Stimulated activated CD8-positive, alpha-beta memory T cell treated with anti-CD3 and anti-CD28 coated beads, Interleukin-7, amount 100 ng/mL, for 1 hour (primary cell): ENCODE measurements around the gene PIP4K2B.
"Not testable (repeated sequence)": the region's sequence is repeated elsewhere in the genome, so short reads cannot be mapped to it uniquely, and the experiment has no call there.

Source experiments
- DNase-seq, 2 donors: peaks; one replicate each; pipeline ENCODE4 v3.0.0-alpha.2; 2020; ENCODE audit warnings: low read depth in 2 of 2

The PIP4K2B gene

DNA sequence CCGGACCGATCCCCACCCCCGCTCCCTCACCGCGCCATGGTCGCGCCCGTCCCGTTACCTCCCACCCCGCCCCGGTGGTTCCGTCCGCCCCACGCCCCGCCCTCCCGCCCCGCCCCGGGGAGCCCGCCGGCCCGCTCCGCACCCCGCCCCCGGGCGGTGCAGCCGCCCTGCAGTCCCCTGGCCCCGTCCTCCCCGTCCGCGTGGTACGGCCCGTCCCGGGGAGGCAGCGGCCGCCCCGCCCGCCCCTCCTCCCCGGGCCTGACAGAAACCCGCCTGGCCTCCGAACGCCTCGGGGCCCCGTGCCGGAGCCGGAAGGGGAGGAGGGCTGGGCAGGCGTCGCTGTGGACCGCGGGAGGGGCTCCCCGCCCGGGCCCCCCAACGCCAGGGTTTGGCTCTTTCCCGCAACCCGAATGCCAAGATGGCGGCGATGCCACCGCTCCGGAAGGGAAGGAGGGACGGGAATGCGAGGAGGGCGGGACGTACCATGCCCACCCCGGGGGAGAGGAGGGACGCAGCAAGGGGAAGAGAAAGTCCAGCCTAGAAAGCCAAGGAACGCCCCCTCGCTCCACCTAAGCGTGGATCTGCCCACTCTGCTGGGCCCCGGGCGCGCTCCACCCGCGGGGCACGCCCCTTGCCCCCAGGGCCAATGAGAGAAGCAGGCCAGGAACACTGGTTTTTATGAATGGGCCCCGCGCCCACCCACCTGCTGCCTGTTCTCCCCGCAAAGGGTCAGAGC is at the start of gene PIP4K2B:
PIP4K2B (minus strand) TSS at position 56 of the 736 bp plus-strand sequence. CDS start 132 bp downstream, outside the sequence.
- peak; percentile 68 to 73 for DNase-seq

DNA sequence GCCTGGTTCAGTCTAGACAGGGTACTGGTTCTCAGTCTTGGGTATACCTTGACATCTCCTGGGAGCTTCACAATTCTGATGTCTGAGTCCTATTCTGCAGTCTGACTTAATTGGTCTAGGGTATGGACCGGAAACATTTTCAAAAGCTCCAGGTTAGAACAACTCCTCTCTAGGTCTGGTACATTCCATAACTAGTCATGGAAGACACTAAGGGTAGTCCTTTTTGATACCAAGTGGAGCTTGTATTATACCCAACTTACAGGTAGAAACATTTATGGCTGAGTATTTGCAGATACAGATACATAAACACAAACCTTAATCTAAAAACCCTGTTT is 49.2 kb upstream of the PIP4K2B start:
- DNase-seq = no peak

DNA sequence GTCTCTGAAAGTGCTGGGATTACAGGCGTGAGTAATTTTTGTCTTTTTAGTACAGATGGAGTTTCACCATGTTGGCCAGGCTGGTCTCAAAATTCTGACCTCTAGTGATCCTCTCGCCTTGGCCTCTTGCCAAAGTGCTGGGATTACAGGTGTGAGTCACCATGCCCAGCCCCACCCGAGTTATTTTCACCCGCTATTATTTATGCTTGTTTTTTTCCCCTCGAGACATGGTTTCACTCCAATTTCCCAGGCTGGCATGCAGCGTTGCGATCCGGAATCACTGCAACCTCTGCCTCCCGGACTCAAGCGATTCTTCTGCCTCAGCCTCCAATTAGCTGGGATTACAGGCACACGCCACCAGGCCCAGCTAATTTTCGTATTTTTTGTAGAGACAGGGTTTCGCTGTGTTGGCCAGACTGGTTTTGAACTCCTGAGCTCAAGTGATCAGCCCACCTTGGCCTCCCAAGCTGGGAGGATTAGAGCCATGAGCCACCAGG is 45.0 kb upstream of the PIP4K2B start:
- no peak for DNase-seq

DNA sequence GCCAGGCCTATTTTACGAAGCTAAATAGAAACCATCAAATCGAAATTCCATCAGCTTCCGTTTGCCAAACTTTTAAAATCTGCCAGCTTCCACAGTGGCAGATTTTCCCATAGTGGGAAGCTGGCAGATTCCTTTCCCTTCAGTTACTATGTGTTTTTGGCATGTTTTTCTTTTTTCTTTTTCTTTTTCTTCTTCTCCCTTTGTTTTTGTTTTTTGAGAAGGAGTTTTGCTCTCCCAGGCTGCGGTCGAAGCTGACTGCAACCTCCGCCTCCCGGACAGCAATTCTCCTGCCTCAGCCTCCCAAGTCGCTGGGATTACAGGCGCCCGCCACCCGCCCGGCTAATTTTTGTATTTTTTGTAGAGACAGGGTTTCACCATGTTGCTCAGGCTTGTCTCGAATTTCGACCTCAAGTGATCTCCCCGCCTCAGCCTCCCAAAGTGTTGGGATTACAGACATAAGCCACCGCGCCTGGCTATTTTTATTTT is 26.4 kb upstream of the PIP4K2B start:
- no peak for DNase-seq

DNA sequence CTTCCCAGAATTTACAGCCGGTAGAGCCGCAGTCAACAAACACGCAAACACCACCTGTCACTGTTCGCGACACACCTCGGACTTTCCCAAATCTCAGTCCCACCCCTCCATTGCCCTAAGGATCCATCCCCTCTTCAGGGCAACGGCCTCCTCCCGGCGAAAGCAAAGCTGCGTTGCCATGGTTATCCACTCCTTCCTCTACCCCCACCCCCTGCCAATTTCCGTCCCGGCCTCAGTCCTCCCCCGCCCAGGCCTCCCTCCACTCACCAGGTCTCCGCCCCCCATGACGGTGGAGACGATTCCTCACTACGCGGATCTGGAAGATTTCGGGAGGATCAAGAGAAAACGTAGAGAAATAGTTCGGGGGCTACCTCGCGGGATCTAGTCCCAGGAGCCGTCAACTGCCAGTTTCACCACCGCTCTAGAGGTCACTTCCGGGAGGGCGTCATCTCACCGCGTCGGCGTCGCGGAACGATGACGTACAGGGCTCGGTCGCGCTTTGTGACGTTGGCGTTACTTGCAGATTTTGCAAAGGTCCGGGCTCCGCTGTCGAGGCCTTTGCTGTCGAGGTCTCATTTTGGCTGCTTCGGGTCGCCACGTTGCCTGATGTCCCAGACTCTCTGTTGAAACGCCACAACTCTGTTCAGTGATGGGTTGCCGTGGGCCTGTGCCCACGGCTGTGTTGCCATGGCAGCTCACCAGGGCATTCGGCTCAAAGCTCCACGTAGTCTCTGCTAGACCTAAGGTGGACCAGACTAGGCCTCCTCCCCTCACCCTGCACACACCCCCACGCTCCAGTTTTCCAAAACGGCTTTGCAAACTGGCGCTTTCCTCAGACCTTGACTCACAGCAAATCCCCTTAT is 25.8 kb upstream of the PIP4K2B start, which contains the start of gene CWC25:
CWC25 (minus strand) TSS at position 423 of the 863 bp plus-strand sequence; CDS start at position 285, 138 bp downstream.
- DNase-seq = peak; percentile 96 to 97

DNA sequence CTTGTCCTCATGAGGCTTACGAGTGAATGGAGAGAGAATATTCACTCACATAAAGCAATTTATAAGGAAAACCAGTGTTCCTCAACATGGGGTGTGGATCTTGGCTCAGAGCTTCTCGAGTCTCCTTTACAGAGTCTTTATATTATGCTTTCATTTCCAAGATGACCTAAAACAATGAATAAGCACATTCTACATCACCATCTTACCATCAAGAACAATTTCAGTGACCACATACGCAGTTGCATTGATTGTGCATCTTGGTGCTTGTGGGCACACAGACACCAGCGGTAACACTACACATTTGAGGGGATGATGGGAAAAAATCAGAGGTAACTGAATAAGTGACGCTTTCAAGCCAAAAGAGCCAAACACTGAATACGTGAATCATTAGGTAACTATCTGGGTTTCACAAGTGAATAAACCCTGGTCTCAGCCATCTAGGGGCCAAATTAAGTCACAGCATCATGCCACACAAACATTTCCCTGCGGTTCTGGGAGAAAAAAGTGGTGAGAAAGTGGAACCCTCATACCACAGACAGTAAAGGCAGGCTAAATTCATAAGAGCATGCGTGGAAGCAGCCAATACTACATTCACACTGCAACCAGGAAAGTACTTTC is 16.3 kb upstream of the PIP4K2B start:
- DNase-seq = no peak

DNA sequence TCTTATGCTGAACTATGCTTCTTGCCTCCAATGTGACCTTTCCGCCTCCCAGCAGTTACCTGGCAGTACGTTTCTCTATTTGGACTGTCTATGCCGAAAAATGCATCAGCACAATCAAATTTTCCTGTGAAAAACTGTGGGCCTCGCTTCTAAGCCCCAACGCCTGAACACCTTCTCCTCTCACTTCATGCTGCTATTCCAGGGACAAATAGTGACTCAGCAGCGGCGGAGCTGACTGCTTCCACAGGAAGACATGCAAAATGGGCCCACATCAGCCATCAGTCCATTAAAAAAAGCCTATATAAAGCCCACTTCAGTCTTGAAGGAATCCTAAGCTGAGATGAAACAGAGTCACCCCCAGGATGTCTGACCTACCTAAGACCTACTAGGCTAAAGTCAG is 10.5 kb upstream of the PIP4K2B start:
- DNase-seq = no peak

DNA sequence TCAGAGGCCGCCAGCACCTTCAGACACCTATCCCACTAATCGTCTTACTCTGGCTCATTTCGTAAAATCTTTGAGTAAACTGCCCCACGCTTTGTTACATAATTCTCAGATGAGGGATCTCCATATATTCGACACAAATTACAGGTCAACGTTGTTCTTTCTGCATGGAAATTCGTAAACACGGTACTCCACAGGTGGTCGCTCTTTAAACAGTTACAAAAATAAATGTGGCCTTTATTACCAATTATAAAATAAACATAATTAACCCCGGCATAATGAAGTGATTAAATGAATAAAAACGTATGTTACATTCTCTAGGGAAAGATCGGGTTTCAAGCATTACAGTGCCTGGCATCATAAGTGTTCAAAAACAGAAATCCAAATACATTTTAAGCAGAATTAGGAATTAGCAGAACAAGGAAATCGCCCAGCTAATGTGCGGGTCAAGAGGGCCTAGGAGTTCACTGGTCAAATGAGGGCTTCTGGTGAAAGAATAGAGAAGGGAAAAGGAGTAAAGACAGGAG is 943 bp upstream of the PIP4K2B start:
- no peak for DNase-seq

DNA sequence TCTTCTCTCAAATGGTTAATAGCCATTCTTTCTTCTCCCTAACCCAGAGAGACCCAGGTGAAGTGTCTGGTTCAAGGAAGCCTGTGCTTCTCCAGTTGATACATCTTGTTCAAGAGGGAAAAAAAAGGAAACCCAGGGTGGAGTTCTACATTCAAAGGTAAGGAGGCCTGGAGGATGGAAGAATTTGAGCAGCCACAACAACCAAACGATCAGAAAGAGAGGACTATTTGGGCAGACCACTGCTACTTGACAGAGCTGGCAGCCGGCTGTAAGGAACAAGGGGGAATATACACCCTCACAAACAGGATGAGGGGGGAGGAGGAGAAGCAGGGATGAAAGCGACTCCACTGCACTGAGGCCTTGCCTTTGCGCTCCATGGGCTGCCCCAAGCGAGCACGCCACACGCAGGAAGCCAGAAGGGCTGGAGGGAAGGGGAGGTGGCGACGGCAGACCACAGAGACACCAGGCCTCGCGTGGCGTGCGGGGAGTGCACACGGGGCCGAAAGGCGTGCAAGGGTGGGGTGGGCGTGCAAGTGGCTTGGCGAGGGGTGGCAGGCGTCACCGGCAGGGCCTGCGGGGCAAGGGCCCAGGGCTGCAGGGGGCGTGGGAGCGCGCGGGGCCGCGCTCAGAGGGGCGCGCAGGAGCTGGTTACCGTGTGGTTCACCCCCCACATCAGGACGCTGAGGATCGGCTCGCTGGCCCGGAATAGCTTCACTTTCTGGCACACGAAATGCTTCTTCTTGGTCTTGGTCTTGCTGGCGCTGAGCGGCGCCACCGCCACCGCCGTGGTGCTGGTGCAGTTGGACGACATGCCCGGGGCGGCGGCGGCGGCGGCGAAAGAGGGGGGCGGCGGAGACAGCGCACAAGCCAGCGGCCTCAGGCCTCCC is 499 bp downstream of the PIP4K2B start:
- peak; percentile 1 to 5 for DNase-seq

DNA sequence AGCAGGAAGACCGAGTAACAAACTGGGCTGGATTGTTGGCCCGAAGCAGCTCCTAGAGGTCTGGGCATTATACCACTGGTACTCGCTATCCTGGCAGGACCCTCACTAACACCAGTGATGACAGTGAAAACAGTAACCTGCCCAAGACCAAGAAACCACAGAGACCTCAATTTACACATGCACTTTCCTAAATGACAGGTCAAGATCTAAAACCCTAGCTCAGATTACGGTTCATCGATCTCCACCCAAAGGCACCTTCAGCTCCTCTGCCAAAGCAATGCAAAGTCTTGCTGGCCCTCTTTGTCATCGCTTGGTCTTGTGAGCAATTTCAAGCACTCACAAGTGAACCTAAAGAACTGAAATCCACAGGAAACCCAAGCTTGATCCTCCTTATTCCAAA is 1.5 kb downstream of the PIP4K2B start:
- no peak for DNase-seq

DNA sequence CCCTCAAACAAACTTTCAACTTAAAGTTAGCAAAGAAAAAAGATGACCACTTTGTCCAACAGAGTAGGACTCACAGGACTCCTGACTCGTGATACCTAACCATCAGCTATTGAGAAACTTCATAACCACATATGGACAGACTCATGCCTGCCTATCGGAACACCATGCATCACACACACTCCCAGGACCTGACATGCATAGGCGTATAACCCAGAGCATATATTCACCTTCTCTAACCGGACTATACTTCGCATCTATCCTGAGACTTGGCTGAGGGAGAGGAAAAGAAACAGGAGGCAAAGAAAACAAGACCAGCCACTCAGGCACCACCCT is 2.2 kb downstream of the PIP4K2B start:
- DNase-seq = no peak

DNA sequence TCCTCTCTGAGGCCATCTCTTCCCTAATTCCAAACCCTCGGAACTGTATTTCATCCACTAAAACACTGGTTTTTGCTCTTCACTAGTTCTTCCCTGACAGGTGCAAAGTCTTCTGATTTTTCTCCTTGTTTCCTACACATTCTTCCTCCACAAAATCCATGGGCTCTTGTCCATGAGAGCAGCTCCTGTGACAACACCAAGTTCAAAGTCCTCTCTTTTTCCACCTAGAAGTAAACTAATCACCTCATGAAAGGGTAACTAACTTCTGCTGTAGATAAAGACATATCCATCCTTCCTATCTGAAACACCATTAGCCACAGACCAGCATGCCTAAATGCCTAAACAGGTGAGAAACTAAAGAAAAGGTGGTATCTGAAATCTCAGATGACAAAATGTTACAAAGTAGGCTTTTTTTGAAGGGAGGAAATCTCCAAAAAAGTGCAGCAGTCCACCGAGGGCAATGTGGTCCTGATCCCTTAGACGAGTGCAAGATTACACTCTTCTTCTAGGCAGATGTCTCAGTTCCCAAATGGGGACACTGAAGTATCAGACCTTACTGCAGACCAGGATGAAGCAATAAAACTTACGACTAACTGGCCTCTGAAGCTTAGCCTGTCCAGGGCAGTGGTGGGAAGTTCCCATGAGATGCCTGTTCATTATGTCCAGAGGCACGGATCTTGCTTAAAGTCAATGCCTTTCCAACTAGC is 2.8 kb downstream of the PIP4K2B start:
- no peak for DNase-seq

DNA sequence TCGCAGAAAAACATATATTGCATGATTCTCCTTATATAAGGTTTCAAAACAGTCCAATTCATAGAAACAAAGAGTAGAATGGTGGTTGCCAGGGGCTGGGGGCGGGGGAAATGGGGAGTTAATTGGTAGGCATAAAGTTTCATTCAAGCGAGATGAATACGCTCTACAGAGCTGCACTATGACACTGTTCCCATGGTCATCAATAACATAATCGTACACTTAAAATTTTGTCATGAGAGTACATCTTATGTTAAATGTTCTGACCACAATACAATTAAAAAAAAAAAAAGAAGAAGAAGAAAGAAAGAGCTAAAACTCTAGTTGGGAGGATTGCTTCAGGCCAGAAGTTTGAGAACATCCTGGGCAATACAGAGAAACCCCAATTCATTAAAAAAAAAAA is 5.1 kb downstream of the PIP4K2B start:
- DNase-seq = no peak

DNA sequence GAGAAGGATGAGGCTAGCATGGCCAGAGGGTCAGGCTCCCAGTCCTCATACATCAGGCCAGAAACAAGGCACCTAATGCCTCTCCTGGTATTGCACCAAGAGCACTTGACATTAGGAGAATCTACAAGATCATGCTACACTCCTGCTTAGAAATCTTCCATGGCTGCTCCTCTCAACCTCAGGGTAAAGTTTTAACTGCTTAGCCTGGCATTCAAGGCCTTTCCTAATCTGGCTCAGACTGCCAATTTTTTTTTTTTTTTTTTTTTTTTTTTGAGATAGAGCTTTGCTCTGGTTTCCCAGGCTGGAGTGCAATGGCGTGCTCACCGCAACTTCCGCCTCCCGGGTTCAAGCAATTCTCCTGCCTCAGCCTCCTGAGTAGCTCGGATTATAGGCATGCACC is 8.2 kb downstream of the PIP4K2B start:
- DNase-seq = no peak

DNA sequence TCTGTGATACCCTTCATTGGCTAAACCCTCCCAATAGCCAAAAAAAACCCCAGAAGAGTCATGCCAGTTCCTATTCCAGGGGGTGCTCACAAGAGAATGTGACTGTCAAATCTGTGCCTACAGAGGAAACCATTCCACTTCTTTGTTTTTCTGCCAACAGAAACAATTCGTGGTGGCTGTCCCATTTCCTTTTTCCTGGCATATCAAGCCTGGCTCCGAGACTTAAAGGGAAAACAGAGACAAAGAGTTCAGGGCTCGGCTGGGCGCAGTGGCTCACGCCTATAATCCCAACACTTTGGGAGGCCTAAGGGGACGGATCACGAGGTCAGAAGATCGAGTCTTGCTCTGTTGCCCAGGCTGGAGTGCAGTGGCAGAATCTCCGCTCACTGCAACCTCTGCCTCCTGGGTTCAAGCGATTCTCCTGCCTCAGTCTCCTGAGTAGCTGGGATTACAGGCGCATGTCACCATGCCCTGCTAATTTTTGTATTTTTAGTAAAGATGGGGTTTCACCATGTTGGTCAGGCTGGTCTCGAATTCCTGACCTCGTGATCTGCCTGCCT is 9.1 kb downstream of the PIP4K2B start:
- not testable (repeated sequence) for DNase-seq

DNA sequence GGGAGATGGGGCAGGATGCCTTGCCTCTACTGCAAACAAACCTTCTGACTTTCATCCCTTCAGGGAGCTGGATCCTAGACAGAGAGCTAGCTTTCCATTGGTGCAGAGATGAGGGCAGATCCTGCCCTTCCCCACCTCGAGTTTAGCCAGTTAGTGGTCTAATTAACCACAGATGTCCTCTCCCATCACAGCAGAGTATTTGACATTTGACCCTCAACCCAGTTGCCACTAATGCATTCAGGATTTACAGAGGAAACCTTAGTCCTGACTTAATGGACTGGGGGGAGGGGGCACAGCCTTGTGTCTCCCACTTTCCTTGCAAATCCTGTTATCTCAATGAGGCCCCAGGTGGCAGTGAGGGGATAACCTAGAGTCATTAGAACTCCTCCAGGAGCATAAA is 10.2 kb downstream of the PIP4K2B start:
- DNase-seq = no peak

DNA sequence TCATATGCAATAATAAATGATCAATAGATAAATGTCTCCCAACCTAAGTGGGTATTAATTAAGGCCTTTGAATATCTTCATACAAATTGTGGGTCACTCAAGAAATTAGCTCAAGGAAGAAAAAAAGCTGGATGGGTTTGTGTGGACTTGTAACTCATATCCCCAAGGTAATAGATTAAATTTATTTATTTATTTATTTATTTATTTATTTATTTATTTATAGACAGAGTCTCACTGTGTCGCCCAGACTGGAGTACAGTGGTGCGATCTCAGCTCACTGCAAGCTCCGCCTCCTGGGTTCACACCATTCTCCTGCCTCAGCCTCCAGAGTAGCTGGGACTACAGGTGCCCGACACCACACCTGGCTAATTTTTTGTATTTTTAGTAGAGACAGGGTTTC is 11.4 kb downstream of the PIP4K2B start:
- not testable (repeated sequence) for DNase-seq

DNA sequence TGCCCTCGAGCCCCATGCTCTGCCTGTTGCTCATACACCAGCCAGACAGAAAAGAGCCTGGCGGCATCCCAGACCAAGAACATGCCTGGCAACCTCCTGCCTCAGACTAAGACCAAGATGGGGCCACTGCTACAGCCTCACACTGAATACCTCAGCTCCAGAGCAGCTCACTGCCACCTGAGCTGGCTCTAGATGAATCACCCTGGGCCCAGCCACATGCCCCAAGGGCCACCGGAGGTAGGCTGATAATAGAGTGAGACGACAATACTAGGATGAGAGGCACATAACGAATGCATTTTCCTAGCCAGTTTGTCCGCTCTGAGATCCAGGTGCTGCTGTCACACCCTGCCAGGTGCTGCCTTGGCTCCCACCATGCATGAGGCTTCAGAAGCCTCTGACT is 13.0 kb downstream of the PIP4K2B start:
- no peak for DNase-seq

DNA sequence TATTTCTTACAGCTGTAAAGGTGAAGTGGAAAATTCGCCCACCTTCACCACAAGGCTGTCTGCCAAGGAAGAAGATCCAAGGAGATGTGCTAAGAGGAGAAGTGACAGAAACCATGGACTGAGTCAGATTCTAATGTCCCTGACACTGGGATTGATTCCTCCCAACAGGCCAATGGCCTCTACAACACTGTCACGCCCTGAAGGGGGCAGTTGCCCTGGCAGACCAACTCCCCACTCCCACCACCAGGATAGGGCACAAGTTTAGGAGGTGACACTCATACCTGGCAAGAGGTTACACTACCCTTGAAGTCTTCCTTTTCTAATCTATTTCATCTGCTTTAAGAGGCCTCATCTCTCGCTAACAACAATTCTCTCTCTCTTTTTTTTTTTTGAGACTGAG is 16.1 kb downstream of the PIP4K2B start:
- DNase-seq = no peak
